HS-5 (cell line): Measurements from ENCODE around the gene ELMO3.
A peak's percentile ranks its signal among the peaks of the same experiment; 100 is the strongest.

Experiments
- DNase-seq: peaks from one replicate; pipeline ENCODE4 v3.0.0-alpha.2; 2012; ENCODE audit warnings: low read depth

Gene ELMO3

DNA sequence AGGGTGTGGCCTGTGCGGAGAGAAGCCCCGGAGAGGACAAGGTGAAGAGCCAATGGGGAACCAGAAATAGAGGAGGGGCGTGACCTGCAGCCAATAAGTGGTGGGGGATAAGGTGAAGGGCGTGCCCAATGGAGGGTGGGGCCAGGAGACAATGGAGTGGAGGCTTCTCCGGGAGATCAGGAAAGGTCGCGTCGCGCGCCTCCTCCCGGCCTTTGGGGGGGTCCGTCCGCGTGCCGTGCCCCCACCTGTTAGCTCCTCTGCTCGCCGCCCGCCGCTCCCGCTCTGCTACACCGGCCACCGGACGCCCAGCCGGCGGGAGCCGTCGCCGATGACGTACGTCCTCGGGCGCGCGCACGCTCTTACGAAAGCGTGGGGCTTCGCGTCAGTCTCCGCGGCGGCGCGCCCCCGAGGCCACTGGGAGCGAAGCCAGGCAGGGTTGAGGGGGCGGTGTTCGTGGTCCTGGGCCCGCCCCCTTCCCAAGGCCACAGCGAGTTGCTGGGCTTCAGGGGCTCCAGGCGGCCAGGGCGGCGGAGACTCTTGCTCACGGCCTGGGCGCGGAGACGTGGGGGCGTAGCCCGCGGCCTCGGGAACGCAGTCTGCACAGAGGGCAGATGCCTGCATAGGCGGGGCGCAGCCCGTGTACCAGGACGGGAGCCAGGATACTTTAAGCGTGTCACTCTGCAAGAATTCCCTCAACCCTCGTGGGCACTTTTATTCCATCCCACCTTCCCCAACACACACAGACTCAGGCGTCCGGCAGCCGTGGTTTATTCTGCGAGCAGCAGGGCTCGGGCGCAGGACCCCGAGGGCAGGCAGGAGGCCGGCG, 15.1 kb upstream of the ELMO3 start, which contains the start of gene MATCAP1:
Gene MATCAP1, minus strand, starts transcription at position 337 of the 826 bp plus-strand sequence. CDS start 3,353 bp downstream, outside the sequence.
- DNase-seq, result peak; percentile 95

DNA sequence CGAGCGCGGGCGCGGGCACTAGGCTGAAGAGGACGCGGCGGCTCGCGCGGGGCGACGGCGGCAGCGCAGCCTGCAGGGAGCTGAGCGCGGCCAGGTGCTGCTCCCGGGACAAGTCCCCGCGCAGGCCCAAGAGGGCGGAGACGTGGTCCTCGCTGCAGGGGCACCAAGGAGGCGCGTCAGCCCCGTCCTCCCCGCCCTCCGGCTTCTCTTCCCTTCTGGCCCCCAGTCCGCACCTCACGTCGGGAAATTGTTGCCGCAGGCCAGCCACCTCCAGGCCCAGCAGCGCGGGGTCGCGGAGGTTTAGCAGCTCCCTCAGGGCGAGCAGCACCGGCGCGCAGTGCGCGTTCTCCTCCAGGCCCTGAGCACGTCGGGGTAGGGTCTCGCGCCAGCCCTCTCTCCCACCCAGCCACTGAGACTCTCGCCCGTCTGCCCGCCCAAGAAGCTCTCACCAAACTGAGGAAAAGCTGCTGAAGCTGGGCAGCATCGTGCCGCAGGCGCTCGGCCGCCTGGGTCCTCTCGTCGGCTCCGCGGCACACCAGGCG, 14.4 kb upstream of the ELMO3 start:
- DNase-seq, result no peak

- DNase-seq, result peak; percentile 55
Observed at GRCh38 chr16:67184995-67185650, 13.8 kb upstream of the ELMO3 start.

DNA sequence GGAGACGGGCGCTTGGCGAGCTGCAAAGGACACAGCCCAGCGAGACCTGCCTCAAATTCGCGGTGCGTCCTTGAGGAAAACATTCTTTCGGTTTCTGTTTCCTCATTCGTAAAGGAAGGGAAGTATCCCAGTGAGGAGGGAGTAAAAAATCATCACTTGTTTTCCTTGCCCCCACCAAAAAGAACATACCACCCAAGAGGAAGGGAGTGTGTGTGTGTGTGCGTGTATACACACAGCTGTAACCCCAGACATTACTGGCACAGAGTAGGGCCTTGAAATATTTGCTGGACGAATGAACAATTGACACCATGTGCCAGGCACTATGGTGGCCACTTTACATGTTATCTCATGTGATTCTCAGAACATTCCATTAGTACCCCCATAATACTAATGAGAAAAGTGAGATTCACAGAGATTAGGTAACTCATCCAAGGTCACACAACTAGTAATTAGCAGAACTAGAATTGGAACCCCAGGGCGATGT, 13.2 kb upstream of the ELMO3 start:
- no peak for DNase-seq

DNA sequence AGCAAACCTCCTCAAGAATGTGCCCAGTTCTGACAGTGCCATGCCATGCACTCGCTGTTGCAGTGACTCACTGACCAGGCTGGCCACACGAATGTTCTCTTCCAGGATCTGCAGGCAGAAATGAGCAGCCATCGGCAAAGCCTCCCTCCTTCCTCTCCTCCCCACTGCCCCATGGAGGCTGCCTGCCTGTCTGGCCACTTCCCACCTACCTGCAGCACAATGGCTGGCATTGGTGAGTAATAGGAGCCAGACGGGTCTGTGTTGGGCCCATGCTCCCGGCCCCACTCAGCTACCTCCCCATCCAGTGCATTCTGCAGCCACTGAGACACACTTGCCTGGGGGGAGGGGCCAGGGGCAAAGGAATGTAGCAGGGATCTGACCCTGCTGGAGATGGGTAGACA, 12.4 kb upstream of the ELMO3 start:
- no peak for DNase-seq

- no peak for DNase-seq
Observed at GRCh38 chr16:67187175-67187890, 11.6 kb upstream of the ELMO3 start.

GRCh38 chr16:67188323-67188722, 10.6 kb upstream of the ELMO3 start:
- DNase-seq, result no peak

DNA sequence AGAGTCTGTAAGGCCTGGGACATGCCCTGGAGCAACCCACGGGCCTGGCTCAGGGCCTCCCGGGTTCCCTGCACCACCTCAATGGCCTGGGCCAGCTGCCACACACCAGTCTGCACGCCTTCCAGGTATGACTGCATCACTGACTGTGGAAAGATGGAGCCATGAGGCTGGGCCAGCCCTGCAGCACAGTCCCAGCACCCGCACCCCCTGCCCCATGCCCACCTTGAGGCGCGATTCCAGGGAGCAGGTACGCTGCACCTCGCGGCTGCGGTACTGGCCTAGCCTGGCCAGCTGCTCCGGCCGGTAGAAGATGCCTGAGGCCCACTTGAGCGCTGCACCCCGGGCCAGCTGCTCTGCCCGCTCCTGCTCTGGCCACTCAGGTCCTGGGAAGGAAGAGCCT, 10.1 kb upstream of the ELMO3 start:
- no peak for DNase-seq

- DNase-seq, result no peak
Observed at GRCh38 chr16:67190041-67190440, 8.9 kb upstream of the ELMO3 start, which contains the start of gene EXOC3L1. Gene EXOC3L1, minus strand, starts transcription at chr16:67190136. Its CDS starts 460 bp downstream, at chr16:67189676.

- DNase-seq, result no peak
Observed at GRCh38 chr16:67190448-67191399, 8.2 kb upstream of the ELMO3 start.

- DNase-seq, result no peak
Observed at GRCh38 chr16:67191411-67191994, 7.4 kb upstream of the ELMO3 start.

- peak; percentile 67 for DNase-seq
Observed at GRCh38 chr16:67191995-67192681, 6.8 kb upstream of the ELMO3 start, which contains the start of gene E2F4. Gene E2F4, plus strand, starts transcription at chr16:67192155. Its CDS starts 73 bp downstream, at chr16:67192228.

GRCh38 chr16:67192781-67193361, 6.1 kb upstream of the ELMO3 start:
- DNase-seq, result no peak

DNA sequence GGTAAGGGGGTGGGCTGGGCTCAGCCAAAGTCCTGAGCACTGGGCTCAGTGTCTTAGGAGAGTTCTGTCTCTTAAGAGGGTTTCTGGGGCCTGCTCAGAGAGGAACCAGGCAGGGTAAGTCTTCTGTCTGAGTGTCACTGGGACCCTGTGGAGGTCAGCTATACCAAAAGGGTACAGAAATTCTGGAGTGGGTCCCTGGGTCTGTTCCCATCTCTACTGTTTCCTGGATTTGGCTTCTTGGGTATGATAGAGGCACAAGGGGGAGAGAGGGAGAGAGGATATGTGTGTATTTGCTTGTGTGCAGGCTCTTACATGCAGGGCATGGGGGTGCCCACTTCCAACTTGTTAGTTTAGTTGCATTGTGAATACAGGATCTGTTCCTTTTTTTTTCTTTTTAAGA, 5.4 kb upstream of the ELMO3 start:
- no peak for DNase-seq

DNA sequence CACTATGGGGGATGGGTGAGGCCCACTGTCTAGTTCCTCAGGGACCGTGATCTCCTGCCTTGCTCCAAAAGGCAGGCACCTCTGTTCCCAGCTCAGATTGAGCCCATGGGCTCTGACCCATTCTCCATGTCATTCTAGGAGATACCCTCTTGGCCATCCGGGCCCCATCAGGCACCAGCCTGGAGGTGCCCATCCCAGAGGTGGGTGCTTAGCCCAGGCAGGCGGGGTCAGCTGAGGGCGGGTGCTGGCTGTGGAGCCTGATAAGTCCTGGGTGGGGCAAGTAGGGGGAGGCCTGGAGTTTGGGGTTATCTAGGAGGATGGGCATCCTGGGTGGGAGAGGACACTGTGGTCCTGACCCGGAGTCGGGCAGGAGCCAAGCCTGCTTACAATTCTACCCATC, 4.7 kb upstream of the ELMO3 start:
- DNase-seq, result no peak

- no peak for DNase-seq
Observed at GRCh38 chr16:67195676-67196075, 3.3 kb upstream of the ELMO3 start.

DNA sequence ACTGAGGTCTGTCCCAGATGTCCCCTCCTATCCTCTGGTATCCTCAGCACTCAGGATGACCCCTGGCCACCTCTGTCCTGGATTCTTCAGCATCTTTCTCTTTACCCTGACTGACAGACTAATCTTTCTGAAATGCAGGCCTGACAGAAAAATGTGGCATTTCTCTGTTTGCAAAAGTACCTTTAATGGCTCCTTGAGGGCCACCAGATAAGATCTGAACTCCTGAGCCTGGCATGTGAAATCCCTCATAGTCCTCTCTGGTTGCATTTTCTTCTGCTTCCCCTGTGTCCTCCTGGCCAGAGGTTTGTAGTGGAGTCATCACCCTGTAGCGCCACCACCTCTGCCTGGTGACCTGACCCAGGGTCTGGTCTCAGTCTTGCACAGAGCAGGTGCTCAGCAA, 2.0 kb upstream of the ELMO3 start:
- no peak for DNase-seq

GRCh38 chr16:67197704-67198103, 1.2 kb upstream of the ELMO3 start:
- DNase-seq, result no peak

- no peak for DNase-seq
Observed at GRCh38 chr16:67198238-67198734, 645 bp upstream of the ELMO3 start.
